Common myeloid progenitor, CD34-positive (primary cell): ENCODE data around the gene PDE1A.

Experiments
- CTCF ChIA-PET: fragments of 350-600 bp; sonication (Branson Sonifier 250); formaldehyde crosslinking; loops from one replicate; lab custom pipeline; 2021; ENCODE audit warnings: antibody characterized with exemption; lab: Charles Lee
- POLR2A ChIA-PET: fragments of 350-600 bp; sonication (Branson Sonifier 250); formaldehyde crosslinking; loops from one replicate; lab custom pipeline; 2021; ENCODE audit warnings: antibody characterized with exemption; lab: Charles Lee
- DNase-seq, 3 donors: peaks; one replicate each; pipeline versions ENCODE4 v3.0.0 to v3.0.0-alpha.2; 2013
- H3K27ac ChIP-seq, 2 experiments: 1 replicate in 1 of 2; 2 replicates in 1 of 2; pipeline ENCODE4 v1.7.0; 2013; ENCODE audit warnings: inconsistent platforms in 2 of 2, low read length in 2 of 2, mild to moderate bottlenecking in 2 of 2, low read depth in 1 of 2, moderate library complexity in 1 of 2; ENCODE audit not compliant: severe bottlenecking in 2 of 2, insufficient read depth in 1 of 2, poor library complexity in 1 of 2
- H3K27me3 ChIP-seq, 5 experiments: replicated peaks in 2 of 5; 1 replicate in 3 of 5; 2 replicates in 2 of 5; pipeline versions ENCODE4 v1.6.1 to v1.7.0; 2013; ENCODE audit warnings: low read length in 4 of 5, mild to moderate bottlenecking in 2 of 5, moderate library complexity in 2 of 5, inconsistent platforms in 1 of 5; ENCODE audit not compliant: insufficient read depth in 5 of 5, control insufficient read depth in 4 of 5
- H3K36me3 ChIP-seq, 4 experiments: 1 replicate in 2 of 4; 2 replicates in 2 of 4; pipeline versions ENCODE4 v1.6.1 to v1.7.0; 2013; ENCODE audit warnings: low read length in 3 of 4, control low read depth in 1 of 4, mild to moderate bottlenecking in 1 of 4; ENCODE audit not compliant: control insufficient read depth in 4 of 4, insufficient read depth in 4 of 4
- H3K4me1 ChIP-seq, 4 experiments: 1 replicate in 3 of 4; 2 replicates in 1 of 4; pipeline versions ENCODE4 v1.6.1 to v1.7.1; 2013; ENCODE audit warnings: low read length in 3 of 4, mild to moderate bottlenecking in 3 of 4, control low read depth in 1 of 4, inconsistent platforms in 1 of 4, moderate library complexity in 1 of 4; ENCODE audit not compliant: control insufficient read depth in 4 of 4, insufficient read depth in 4 of 4; ENCODE audit errors: control extremely low read depth in 1 of 4
- H3K4me3 ChIP-seq, 7 experiments: 1 replicate in 4 of 7; 2 replicates in 3 of 7; pipeline versions ENCODE4 v1.5.1 to v1.7.0; 2013; ENCODE audit warnings: mild to moderate bottlenecking in 7 of 7, low read length in 6 of 7, moderate library complexity in 6 of 7, inconsistent platforms in 2 of 7, low read depth in 2 of 7, control low read depth in 1 of 7; ENCODE audit not compliant: insufficient read depth in 4 of 7, control insufficient read depth in 1 of 7; ENCODE audit errors: extremely low read depth in 1 of 7
- H3K9me3 ChIP-seq, 5 experiments: 1 replicate in 4 of 5; 2 replicates in 1 of 5; pipeline versions ENCODE4 v1.6.1 to v1.7.1; 2013; ENCODE audit warnings: low read length in 4 of 5, mild to moderate bottlenecking in 2 of 5, inconsistent platforms in 1 of 5, low read depth in 1 of 5, moderate library complexity in 1 of 5; ENCODE audit not compliant: control insufficient read depth in 4 of 5, insufficient read depth in 2 of 5; ENCODE audit errors: control extremely low read depth in 1 of 5
- WGBS: methylation state at CpG from one replicate; pipeline ENCODE4 v1.1.5; 2013; ENCODE audit not compliant: insufficient coverage; 5-methylcytosine and 5-hydroxymethylcytosine counted together

Gene PDE1A

DNA sequence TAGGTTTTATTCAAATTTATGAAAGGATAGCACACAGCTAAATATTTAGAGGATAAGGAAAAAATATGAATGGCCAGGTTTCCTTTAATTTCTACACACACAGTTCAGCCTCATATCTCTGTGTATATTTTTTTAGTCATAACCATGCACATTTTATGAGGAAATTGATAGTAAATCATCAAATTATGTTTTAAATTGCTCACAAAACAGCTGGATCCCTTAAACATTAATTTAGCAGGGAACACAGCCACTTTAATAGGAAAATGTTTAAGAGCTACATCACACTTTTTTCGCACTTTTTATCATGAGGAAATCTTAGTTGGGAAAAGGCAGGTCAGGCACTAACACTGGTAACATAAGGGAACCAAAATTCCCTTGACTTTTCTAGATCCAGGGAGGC is 65.4 kb downstream of the PDE1A start:
- WGBS = 100% methylated on average over 1 of the region's 1 CpG
- ChIA-PET POLR2A (no interaction called here), CTCF (no interaction called here)
- Histone ChIP-seq H3K4me3 (no peak overlapping the region), H3K4me1 (no peaks in the 10 kb centered on the region), H3K27me3 (no peaks in the 10 kb centered on the region), H3K27ac (no peak overlapping the region), H3K9me3 (peaks cover 0 to 3% (median 0%) of the 10 kb centered on the region in 5 experiments), H3K36me3 (no peaks in the 10 kb centered on the region)
- no peak for DNase-seq

DNA sequence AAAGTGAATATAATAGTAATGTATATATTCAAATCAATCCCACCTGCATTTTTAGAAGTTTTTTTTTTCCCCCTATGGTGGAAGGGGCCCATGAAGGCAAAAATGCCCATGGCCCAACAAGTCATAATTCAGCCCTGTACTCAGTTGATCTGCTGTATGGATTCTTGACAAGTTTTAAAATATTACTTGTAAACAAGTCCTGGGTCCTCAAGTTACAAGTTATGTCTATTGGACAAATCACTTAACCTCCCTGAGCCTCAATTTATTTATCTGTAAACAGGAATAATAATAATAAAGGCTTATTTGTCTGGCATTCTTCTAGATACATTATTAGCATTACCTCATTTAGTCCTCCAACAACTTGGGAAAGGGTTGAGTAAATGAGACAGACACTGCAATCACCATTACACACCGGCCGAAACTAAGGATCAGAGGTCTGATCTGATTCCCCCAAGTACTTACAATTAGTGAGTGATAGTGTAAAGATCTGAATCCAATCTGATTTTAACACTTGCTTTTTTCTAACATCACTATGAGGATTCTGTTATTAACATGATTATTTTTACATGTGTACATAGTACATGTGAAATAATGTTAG is 66.1 kb downstream of the PDE1A start:
- DNase-seq = no peak
- ChIA-PET CTCF (no interaction called here), POLR2A (no interaction called here)
- Histone ChIP-seq H3K4me1 (no peaks in the 10 kb centered on the region), H3K9me3 (peaks cover 0 to 3% (median 0%) of the 10 kb centered on the region in 5 experiments), H3K4me3 (no peak overlapping the region), H3K27ac (no peak overlapping the region), H3K36me3 (no peaks in the 10 kb centered on the region), H3K27me3 (no peaks in the 10 kb centered on the region)
- WGBS = no CpG with 5 or more reads among the region's 2 CpGs

- 95% methylated on average over 4 of the region's 10 CpGs for WGBS
- CTCF ChIA-PET = no interaction called here
- H3K27ac ChIP-seq = no peak overlapping the region
- no peak overlapping the region for H3K4me3 ChIP-seq
- H3K4me1 ChIP-seq = no peaks in the 10 kb centered on the region
- H3K36me3 ChIP-seq = no peaks in the 10 kb centered on the region
- no peak for DNase-seq
- POLR2A ChIA-PET = no interaction called here
- H3K27me3 ChIP-seq = no peaks in the 10 kb centered on the region
- H3K9me3 ChIP-seq = peaks cover 0 to 3% (median 0%) of the 10 kb centered on the region in 5 experiments
These were observed 66.7 kb downstream of the PDE1A start for GRCh38 chr2:182359990-182360662.

DNA sequence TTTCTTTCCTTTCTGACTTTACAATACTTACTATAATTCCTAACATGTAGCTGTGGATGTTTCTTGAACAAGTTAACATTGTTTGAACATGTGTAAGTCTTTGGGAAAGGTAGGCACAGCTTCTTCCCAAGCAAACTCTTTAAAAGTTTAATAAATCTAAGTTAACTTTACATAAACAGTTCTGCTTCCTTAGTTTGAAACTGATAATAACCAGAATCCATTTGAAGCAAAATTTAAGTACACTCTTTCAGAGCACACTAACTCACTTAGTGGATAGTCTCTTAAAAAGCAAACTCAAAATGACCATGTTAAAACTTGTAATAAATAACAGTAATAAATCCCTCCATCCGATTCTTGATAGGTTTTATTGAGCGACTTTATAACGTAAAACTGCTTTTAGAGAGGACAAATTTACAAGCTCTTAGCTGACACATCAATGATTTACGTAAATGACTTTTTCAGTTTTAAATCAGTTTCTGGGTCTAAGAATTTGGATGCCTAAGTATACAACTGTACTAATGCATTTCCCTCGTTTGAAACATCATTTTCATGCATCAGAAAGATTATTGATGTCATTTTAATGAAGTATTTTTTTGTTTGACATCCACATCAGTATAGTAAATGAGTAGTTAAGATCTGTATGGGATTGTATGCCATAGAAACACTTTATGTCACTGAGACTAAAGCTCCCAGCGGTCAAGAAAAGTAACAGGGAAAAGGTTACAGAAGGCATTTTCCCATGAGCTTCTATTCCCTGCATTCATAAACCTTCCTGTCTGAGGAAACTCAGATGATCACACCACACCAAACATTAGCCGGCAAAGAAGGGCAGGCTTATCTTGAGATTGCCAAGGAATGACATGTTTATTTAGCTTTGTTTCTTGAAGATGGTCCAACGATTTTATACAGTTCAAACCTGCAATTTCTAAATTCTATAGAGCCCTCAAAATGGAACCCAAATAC is 67.5 kb downstream of the PDE1A start:
- WGBS = 88% methylated on average over 4 of the region's 8 CpGs
- Histone ChIP-seq H3K36me3 (no peaks in the 10 kb centered on the region), H3K9me3 (peaks cover 0 to 3% (median 0%) of the 10 kb centered on the region in 5 experiments), H3K27ac (no peak overlapping the region), H3K27me3 (no peaks in the 10 kb centered on the region), H3K4me1 (no peaks in the 10 kb centered on the region), H3K4me3 (no peak overlapping the region)
- POLR2A ChIA-PET = no interaction called here
- CTCF ChIA-PET = interaction anchor here (0.7 to 1.1 kb wide), 2 partner anchors 9 to 1690 kb away, joined by 3 to 5 read pairs; no protein-coding TSS in a partner anchor
- no peak for DNase-seq

DNA sequence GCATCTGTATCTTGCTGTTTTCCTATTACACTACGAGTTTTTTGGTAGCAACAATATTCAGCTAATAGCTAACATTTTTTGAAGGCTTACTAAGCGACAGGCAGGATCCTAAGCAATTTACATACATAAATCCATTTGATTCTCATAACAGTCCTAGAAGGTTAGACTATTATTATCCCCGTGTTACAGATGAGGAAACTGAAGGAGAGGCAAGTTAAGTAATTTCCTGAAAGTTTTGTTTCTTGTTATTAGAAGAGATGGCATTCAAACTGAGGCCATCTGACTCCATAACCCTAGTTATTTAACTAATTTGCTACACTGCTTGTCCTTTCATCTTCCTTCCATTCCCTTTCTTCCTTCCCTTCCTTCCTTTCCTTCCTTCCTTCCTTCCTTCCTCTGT is 68.2 kb downstream of the PDE1A start:
- H3K9me3 ChIP-seq = peaks cover 0 to 3% (median 0%) of the 10 kb centered on the region in 5 experiments
- no peaks in the 10 kb centered on the region for H3K27me3 ChIP-seq
- WGBS = 60% methylated on average over 1 of the region's 3 CpGs
- ChIA-PET POLR2A (no interaction called here), CTCF (interaction anchor here (0.7 to 1.1 kb wide), 2 partner anchors 8 to 1689 kb away, joined by 3 to 5 read pairs; no protein-coding TSS in a partner anchor)
- DNase-seq = no peak
- no peak overlapping the region for H3K4me3 ChIP-seq
- no peaks in the 10 kb centered on the region for H3K36me3 ChIP-seq
- no peaks in the 10 kb centered on the region for H3K4me1 ChIP-seq
- H3K27ac ChIP-seq = no peak overlapping the region

GRCh38 chr2:182355815-182356214 is 71.0 kb downstream of the PDE1A start:
- ChIA-PET POLR2A (no interaction called here), CTCF (no interaction called here)
- Histone ChIP-seq H3K36me3 (no peaks in the 10 kb centered on the region), H3K9me3 (peaks cover 0 to 3% (median 0%) of the 10 kb centered on the region in 5 experiments), H3K4me3 (no peak overlapping the region), H3K4me1 (no peaks in the 10 kb centered on the region), H3K27ac (no peak overlapping the region), H3K27me3 (no peaks in the 10 kb centered on the region)
- no peak for DNase-seq
- WGBS = 100% methylated on average over 1 of the region's 1 CpG
